Measurements from ENCODE around the gene GALNT14. TPM values are rescaled to one million over a fixed set of nuclear protein-coding genes. Genes with fewer than 3 reads are reported as not detected.

Gene GALNT14
- total and polyA plus RNA-seq, 8 donors = 1.5 to 8.3 (median 5.3) TPM

GRCh38 chr2:31002537-31003150 lies 135.6 kb downstream of the GALNT14 start:
- Histone ChIP-seq H3K36me3 (no peaks in the 10 kb centered on the region), H3K27ac (no peak overlapping the region), H3K4me3 (no peak overlapping the region), H3K4me1 (no peaks in the 10 kb centered on the region), H3K27me3 (no peaks in the 10 kb centered on the region), H3K9me3 (no peaks in the 10 kb centered on the region)
- ATAC-seq (no peak), DNase-seq (no peak)
- intact Hi-C loops (cut with DNase I) = no loop called here
- no peak for TF ChIP-seq CTCF (IDR thresholded peaks at IDR 0.05)

GRCh38 chr2:31000970-31001369 lies 137.3 kb downstream of the GALNT14 start:
- DNase-seq = no peak
- no peaks in the 10 kb centered on the region for H3K27me3 ChIP-seq
- TF ChIP-seq CTCF (IDR thresholded peaks at IDR 0.05) = no peak
- intact Hi-C loops (cut with DNase I) = no loop called here
- H3K9me3 ChIP-seq = no peaks in the 10 kb centered on the region
- H3K4me3 ChIP-seq = no peak overlapping the region
- no peak for ATAC-seq
- H3K36me3 ChIP-seq = no peaks in the 10 kb centered on the region
- H3K4me1 ChIP-seq = no peaks in the 10 kb centered on the region
- H3K27ac ChIP-seq = no peak overlapping the region

- no peak overlapping the region for H3K4me3 ChIP-seq
- H3K9me3 ChIP-seq = no peaks in the 10 kb centered on the region
- ATAC-seq = no peak
- intact Hi-C loops (cut with DNase I) = no loop called here
- H3K36me3 ChIP-seq = no peaks in the 10 kb centered on the region
- no peaks in the 10 kb centered on the region for H3K4me1 ChIP-seq
- no peak overlapping the region for H3K27ac ChIP-seq
- no peak for TF ChIP-seq CTCF (IDR thresholded peaks at IDR 0.05)
- H3K27me3 ChIP-seq = no peaks in the 10 kb centered on the region
- peak in 1 of 4 donors; percentile 48 for DNase-seq
These were observed 139.6 kb downstream of the GALNT14 start for GRCh38 chr2:30998672-30999071.

GRCh38 chr2:30997979-30998378 lies 140.3 kb downstream of the GALNT14 start:
- TF ChIP-seq CTCF (IDR thresholded peaks at IDR 0.05) = no peak
- no peaks in the 10 kb centered on the region for H3K9me3 ChIP-seq
- H3K27ac ChIP-seq = no peak overlapping the region
- intact Hi-C loops (cut with DNase I) = no loop called here
- no peak overlapping the region for H3K4me3 ChIP-seq
- no peaks in the 10 kb centered on the region for H3K36me3 ChIP-seq
- DNase-seq = peak in 1 of 4 donors; percentile 74
- ATAC-seq = no peak
- no peaks in the 10 kb centered on the region for H3K4me1 ChIP-seq
- no peaks in the 10 kb centered on the region for H3K27me3 ChIP-seq

- no peak for TF ChIP-seq CTCF (IDR thresholded peaks at IDR 0.05)
- Histone ChIP-seq H3K27ac (no peak overlapping the region), H3K4me3 (no peak overlapping the region), H3K4me1 (no peaks in the 10 kb centered on the region), H3K9me3 (no peaks in the 10 kb centered on the region), H3K36me3 (no peaks in the 10 kb centered on the region), H3K27me3 (no peaks in the 10 kb centered on the region)
- no peak for ATAC-seq
- intact Hi-C loops (cut with DNase I) = no loop called here
- DNase-seq = no peak
These were observed 143.8 kb downstream of the GALNT14 start for GRCh38 chr2:30994227-30995056.
